Esophagus muscularis mucosa (tissue), 3 donors: ENCODE data around the gene SLC7A1.

ENCODE experiments used
- CTCF ChIP-seq, 3 experiments: fragments of 200-600 bp in 2 of 3; fragments of 450-650 bp in 1 of 3; sonication (generic) in 2 of 3; IDR thresholded peaks; one replicate each; pipeline ENCODE4 v1.5.1; 2017 to 2019; ENCODE audit warnings: antibody characterized with exemption in 3 of 3, mild to moderate bottlenecking in 2 of 3, moderate library complexity in 1 of 3
- POLR2AphosphoS5 ChIP-seq, 2 donors: sonication (generic); formaldehyde crosslinking; IDR thresholded peaks; one replicate each; pipeline ENCODE4 v1.6.1; 2017; ENCODE audit warnings: antibody characterized with exemption in 2 of 2

GRCh38 chr13:29568731-29569130 lies 26.8 kb downstream of the SLC7A1 start:
- TF ChIP-seq CTCF (IDR thresholded peaks at IDR 0.05) = no peak
- no peak for TF ChIP-seq POLR2AphosphoS5 (IDR thresholded peaks at IDR 0.05)
